Stimulated activated CD4-positive, alpha-beta T cell treated with anti-CD3 and anti-CD28 coated beads, Interleukin-1b, Interleukin-23, amount 100 ng/mL, for 24 hours (primary cell): ENCODE results near the gene MON1B.
"Not testable (repeated sequence)": the region's sequence is repeated elsewhere in the genome, so short reads cannot be mapped to it uniquely, and the experiment has no call there.

ENCODE experiments used
- DNase-seq, 4 experiments: peaks; one replicate each; pipeline ENCODE4 v3.0.0-alpha.2; 2020; ENCODE audit warnings: low read depth in 4 of 4, low spot score in 1 of 4

The MON1B gene

DNA sequence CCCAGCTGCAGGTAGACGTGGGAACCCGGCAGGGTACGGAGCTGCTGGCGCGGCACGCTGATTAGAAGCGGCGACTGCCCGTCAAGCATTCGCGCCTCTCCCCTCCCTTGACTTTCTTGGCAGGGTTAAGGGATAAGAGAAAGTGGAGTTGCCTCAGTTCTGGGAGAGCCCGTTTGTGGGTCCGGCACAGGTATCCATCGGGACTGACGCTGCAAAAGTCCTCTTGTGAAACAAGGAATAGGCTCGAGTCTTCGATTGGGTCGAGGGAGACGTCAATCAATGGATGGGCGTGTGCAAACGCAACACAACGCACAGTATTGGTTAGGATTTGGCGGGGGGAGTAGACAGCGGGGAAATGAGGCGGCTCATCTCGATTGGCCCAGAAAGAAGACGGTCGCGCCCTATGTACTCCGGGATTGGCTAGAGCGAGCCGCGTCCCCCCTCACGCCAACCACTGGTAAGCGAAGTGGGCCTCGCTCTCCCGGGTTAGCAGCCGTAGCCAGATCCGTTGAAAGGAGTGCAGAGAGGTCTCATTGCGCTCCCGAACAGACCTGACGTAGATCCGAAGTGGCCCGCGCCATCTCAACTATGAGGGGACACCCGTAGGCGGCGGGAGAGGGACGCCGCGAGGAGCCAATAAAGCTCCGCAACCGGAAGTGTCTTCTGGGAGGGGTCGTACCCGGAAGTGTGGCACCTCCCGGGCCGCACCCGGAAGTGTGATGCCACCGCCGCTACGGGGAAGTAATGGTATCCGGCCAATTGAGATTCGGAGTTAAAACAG lies at the start of gene MON1B:
Gene MON1B (plus strand): TSS at position 713 of the 781 bp plus-strand sequence. CDS start 296 bp downstream, outside the sequence.
- peak; percentile 77 to 90 (median 90) for DNase-seq

DNA sequence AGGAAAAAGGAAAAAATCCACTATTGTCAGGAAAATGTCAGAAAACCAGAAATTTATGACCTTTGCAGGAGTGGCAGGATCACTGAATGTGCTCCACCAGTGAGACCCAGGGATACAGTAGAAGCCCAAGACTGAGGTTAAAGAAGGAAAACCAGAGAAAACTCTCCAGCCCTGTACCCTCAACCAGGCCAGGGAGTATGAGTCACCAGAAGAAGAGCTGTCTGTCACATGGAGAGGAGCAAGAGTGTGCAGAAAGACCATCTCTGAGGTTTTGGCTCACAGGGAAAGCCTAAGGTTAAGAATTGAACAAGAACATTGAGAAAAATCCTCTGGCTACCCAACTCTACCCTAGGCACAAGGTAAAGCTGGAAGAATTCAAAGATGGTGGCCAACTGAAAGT lies 47.6 kb upstream of the MON1B start:
- no peak for DNase-seq

DNA sequence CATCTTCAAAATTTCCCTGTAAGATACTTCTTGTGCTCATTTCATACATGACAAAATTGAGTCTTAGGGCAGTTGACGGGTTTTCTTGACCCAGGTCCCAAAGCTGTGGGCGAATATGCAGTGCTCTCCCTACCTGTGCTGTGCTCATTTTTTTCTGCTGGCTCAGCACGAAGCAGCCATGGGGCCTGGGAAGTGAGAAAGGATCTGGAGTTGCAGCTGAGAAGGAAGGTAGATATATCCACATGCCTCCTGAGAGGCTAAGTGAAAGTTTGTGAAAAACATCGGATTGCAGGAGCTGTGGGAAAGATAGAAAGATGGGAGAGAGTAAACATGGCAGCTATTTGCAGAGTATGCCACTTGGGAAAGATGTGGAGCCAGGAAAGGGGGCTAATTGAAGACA lies 42.9 kb upstream of the MON1B start:
- DNase-seq = no peak

DNA sequence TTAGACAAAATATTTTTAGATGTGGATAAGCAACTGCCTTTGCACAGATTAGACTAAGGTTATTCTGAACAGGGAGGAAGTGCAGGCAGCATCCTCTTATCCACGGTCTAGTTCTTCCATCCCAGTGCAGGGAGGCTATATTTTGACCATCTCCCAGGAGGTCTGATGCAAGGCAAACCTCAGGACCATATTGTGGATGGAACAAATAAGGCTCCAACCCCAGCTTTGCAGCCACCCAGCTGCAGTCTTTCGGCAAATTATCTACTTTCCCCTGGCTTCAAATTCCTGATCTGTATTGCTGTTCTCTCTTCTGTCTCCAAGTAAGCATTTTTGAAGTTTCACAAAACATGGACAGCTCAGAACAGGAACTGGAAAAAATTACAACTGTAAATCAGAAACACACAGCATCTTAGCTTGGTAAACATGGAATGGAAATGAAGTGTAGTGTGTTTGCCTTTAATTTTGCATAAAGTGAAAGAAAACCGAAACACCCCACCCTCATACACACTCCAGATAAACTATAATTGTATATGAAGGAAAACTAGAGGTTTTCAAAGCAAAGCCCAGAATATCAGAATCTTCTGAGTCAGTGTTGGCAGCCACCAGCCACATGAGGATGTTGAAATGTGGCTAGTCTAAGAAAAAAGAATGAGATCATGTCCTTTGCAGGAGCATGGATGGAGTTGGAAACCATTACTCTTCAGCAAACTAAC lies 33.5 kb upstream of the MON1B start:
- DNase-seq = no peak

DNA sequence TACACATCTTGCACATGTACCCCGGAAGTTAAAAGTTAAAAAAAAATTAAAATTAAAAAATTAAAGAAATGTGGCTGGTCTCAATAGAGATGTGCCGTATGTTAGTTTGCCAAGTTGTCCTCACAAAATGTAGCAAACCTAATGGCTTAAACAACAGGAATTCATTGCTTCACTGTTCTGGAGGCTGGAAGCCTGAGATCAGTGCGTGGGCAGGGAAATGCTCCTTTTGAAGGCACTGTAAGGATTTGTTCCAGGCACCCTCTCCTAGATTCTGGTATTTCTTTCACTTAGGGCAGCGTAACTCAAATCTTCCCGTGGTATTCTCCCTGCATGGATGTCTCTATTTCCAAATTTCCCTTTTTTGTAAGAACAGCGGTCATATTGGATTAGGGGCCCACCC lies 32.7 kb upstream of the MON1B start:
- DNase-seq = no peak

DNA sequence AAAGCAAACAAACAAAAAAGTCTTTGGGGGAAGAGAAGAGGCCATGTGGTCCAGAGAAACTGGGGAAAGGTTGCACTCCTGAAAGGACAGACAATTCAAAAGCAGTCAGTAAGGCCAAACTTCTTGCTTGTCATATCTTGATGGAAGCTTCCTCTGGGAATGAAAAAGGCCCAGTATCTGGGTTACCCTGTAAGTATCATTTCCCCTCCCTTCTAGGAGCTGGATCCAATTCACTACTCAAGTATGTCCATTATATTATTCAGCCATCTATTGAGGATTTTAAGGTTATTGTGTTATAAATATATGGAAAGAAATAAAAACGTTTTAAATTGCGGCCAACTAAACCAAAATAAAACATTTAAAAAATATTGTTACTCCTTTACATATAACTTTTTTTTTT lies 26.0 kb upstream of the MON1B start:
- no peak for DNase-seq

DNA sequence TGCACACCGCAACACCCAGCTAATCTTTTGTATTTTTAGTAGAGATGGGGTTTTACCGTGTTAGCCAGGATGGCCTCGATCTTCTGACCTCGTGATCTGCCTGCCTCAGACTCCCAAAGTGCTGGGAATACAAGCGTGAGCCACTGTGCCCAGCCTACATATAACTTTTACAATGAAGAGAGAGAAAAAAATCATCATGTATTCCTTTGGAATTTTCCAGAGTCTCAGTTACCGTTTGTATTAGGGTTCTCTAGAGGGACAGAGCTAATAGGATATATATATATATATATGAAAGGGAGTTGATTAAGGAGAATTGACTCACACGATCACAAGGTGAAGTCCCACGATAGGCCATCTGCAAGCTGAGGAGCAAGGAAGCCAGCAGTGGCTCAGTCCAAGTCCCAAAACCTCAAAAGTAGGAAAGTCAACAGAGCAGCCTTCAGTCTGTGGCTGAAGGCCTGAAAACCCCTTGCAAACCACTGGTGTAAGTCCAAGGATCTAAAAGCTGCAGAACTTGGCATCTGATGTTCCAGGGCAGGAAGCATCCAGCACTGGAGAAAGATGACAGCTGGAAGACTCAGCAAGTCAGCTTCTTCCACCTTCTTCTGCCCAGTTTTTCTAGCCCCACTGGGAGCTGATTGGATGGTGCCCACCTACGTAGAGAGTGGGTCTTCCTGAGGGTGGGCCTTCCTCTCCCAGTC lies 25.3 kb upstream of the MON1B start:
- not testable (repeated sequence) for DNase-seq

DNA sequence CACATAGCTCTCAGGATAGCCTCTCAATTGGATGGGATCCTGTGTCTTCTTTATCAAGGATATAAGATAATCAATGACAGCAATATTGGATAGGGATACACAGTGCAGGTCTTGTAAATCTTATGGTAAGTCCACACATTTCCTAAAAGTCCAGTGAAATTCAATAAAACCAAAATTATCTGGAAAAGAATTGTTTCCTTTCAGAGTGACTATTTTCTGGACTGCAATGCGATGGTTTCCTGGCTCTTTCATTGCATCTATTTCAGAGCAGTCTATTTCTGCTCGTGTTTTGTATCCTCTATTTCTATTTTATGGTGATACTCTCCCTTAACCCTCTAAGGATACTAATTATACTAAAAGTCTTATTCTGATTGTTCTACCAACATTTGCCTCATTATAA lies 24.3 kb upstream of the MON1B start:
- no peak for DNase-seq

DNA sequence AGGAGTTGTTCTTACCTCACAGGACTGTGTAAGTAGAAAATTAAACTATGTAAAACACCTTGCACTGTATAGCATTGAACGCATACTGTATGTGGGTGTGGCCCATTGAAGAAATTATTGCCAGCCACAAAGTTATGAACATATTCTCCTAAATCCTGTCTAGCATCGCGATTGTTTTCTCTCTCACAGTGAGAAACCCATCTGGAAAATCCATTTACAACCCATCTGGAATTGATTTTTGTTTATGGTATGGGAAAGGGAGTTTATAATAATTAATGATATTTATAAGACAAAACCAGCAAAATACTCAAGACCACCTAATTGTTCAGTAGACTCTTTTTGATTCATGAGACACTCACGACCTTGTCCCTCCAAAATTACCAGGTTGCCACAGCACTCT lies 22.1 kb upstream of the MON1B start:
- no peak for DNase-seq

DNA sequence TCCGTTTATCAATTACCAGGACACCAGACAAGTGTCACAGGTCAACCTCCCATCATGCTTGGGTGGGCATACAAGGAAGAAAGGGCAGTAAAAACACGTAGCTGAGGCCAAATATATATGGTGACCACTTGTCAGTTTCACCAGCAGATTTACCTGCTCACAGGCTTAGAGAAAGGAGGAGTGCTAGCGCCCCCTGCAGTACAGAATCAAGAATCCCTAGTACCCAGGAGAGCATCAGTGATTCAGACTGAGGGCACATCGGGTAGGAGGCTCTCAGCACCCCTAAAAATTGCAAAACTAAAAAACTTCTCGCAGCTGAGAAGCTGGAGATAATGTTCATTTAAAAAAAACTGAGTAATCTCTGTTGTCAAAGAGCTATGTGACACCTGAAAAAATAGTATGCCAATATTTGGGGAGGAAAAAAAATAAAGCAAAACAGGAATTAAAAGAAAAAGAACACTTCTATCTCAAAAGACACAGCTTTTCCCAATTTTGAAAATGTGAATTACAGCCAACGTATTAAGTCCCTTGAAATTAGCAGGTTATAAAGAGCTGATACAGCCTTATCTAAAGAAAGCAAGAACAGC lies 21.2 kb upstream of the MON1B start:
- peak in 2 of 4 experiments; percentile 24 to 30 for DNase-seq

DNA sequence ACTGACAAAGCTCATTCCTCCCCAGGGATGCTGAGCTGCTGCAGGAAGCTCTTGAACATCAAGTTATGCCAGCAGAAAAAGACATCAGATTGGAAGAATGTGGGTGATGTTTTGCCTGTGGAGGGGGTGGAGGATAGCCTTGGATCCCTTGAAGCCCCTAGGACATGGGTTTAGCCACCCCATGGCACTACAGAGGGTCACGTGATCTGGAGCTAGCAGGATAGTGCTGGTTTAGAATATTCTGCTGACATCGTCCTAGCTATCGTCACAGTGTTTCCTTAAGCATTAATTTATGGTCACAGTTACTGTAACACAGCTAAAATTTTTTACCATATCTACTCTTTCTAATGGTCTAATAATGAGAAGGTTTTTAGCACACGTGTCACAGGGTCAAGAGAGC lies 20.2 kb upstream of the MON1B start:
- DNase-seq = no peak

DNA sequence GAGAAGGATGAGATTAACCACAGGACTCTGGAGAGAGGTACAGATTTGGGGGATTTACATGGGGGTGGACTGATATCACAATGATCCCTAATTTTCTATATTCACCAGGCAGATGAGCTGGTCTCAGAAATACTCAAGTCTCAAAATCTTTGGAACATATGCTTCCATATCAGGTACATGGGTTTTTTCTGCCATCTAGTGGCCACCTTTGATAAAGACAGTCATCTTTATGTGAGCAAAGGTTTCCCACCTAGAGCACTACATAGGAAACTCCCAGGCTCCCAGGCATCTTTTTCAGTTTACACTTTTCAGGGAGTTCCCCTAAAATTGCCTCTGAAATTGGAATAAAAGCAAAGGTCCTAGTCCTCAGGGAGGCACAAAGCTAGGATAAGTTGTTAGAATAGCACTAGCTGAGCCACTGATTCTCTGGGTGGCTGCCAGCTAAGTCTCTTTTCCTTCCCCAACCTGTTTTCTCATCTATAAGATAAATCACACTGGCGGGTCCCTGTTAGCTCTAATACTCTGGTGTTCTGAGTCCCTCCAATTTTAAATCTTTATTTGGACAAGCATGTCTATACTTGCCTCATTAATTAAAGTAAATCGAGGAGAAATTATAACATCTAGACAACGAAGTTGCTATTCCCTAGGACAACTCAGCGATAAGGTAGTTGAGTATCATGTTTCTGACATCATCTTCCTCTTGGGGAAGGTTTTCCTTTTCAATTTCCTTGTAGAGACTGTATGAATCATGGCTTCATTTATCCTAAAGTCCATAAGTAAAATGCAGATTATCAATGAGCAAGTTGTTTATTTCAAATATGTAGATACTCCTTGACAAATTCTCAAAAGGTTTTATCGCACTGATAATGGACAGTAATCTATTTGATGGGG lies 19.0 kb upstream of the MON1B start:
- DNase-seq = no peak

DNA sequence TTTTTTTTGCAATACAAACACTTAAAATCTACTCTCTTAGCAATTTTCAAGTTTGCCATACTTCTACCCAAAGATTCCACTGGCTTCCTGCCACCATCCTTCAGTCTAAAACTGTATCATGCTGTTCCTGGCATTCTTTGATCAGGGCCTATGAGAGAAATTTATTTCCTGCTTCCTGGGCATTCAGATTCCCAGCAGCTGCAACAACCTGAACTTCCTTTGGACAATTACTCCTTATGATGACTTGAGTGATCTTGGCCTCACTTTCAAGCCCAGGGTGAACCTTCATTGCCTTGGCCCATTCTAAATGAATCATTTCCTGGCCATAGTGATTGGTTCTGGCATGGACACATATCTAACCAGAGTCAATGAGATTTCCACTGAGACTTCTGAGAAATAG lies 18.0 kb upstream of the MON1B start:
- no peak for DNase-seq

DNA sequence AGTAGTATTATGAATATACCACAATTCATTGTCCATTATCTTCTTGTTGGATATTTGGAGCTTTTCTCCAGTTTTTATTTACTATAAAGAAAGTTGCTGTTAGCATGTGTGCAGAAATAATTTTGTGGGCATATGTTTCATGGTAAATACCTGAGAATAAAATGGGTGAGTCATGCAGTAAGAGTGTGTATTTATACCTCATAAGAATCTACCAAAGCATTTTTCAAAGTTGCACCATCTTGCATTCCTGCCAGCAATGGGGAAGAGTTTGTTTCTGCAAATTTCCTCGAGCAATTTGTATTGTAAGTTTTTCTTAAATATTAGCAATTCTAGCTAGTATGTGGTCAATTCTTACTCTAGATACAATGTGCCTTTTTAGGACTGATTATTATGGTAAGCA lies 7.9 kb upstream of the MON1B start:
- no peak for DNase-seq

DNA sequence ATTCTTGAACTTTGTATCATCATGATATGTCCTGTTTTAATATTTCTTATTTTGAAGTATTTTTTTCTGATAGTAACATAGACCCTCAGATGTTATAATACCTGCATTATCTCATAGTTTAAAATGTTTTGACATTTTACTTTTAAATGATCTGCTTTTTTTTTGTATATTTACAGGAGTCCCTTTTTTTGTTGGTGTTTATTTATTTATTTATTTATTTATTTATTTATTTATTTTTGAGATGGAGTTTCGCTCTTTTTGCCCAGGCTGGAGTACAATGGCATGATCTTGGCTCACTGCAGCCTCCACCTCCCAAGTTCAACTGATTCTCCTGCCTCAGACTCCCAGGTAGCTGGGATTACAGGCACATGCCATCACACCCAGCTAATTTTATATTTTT lies 4.7 kb upstream of the MON1B start:
- DNase-seq = not testable (repeated sequence)

DNA sequence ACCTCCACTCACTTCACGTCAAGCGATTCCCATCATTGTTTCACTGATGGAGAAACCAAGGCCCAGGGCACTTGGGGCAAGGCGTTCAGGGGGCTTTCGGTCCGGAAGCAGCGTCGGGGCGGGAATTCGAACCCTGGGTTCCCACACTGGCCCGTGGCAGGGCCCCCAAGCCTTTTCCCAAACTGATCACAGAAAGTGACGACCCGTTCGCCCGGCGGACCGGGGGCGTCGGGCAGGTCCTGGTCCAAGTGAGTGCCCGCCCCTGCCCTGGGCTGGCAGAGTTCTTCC lies 856 bp upstream of the MON1B start:
- DNase-seq = no peak

DNA sequence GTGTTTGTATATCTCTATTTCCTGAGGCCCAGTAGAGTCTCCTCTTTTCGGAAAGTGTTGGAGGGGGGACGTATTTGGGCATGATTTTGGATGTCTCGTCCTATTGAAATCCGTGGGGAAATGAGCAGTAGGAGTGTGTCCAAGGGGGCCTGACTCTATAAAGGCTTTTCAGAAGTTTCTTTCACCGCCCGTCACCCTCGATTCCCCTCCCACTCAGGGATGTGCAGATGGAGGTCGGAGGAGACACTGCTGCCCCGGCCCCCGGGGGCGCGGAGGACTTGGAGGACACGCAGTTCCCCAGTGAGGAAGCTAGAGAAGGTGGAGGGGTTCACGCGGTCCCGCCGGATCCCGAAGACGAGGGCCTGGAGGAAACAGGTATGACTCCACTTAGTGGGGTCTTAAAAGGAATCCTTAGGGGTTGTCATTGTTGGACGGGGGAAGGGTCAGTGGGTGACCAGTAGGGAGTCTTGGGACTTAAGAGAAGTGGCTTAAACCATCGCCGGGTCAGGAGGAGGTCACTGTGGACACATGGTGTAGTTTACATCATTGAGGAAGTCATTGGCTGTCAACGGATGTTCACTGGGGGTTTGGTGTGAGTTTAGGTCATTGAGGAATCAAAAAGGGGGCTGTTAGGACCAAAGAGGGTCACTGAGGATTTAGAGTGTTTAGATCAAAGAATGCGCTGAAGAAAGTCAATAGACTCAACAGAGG lies 424 bp downstream of the MON1B start:
- DNase-seq = peak in 1 of 4 experiments; percentile 8

DNA sequence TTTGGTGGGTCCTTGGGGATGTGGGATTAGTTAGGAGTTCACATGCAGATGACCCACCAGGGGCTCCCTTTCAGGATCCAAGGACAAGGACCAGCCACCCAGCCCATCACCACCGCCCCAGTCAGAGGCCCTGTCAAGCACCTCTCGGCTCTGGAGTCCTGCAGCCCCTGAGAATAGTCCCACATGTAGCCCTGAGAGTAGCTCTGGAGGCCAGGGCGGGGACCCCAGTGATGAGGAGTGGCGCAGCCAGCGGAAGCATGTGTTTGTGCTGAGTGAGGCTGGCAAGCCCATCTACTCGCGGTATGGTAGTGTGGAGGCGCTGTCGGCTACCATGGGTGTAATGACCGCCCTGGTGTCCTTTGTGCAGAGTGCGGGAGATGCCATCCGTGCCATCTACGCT lies 2.4 kb downstream of the MON1B start:
- no peak for DNase-seq

DNA sequence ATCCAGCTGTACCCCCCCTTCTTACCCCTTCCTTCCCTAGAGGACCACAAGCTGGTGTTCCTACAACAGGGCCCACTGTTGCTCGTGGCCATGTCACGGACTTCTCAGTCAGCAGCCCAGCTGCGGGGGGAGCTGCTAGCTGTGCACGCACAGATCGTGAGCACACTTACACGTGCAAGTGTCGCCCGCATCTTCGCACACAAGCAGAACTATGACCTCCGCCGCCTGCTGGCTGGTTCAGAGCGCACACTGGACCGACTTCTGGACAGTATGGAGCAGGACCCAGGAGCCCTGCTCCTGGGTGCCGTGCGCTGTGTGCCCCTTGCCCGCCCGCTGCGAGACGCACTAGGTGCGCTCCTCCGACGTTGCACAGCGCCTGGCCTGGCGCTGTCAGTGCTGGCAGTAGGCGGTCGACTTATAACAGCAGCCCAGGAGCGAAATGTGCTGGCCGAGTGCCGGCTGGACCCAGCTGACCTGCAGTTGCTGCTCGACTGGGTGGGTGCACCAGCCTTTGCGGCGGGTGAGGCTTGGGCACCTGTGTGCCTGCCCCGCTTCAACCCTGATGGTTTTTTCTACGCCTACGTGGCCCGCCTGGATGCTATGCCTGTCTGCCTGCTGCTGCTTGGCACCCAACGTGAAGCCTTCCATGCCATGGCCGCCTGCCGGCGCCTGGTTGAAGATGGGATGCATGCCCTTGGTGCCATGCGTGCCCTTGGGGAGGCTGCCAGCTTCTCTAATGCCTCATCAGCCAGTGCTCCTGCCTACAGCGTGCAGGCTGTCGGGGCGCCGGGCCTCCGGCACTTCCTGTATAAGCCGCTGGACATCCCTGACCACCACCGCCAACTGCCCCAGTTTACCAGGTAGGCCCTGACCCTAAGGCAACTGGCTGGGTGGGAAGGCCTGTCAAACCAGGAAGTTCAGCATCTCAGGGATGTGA lies 3.6 kb downstream of the MON1B start:
- DNase-seq = no peak
